KMS-11 (cell line): ENCODE measurements around the gene ABHD5.

Experiments used
- H2AFZ ChIP-seq: fragments of 200-600 bp; sonication (generic); 2 replicates; pipeline ENCODE4 v1.6.1; 2016; ENCODE audit warnings: antibody characterized with exemption, mixed run types, low read depth
- H3K27ac ChIP-seq: fragments of 200-600 bp; sonication (generic); 2 replicates; pipeline ENCODE4 v1.6.1; 2016; ENCODE audit warnings: mild to moderate bottlenecking, mixed run types
- H3K27me3 ChIP-seq: fragments of 200-600 bp; sonication (generic); 2 replicates; pipeline ENCODE4 v1.6.1; 2017; ENCODE audit warnings: mild to moderate bottlenecking, low read depth, mixed run types, moderate library complexity; ENCODE audit not compliant: insufficient read depth
- H3K36me3 ChIP-seq: fragments of 200-600 bp; sonication (generic); 2 replicates; pipeline ENCODE4 v1.6.1; 2017; ENCODE audit warnings: mild to moderate bottlenecking, mixed run types; ENCODE audit not compliant: insufficient read depth
- H3K4me1 ChIP-seq: fragments of 200-600 bp; sonication (generic); 2 replicates; pipeline ENCODE4 v1.6.1; 2016; ENCODE audit warnings: mild to moderate bottlenecking, low read depth, mixed run types; ENCODE audit not compliant: poor library complexity, severe bottlenecking
- H3K4me2 ChIP-seq: fragments of 200-600 bp; sonication (generic); 2 replicates; pipeline ENCODE4 v1.7.0; 2016; ENCODE audit warnings: mild to moderate bottlenecking, mixed run types
- H3K4me3 ChIP-seq: fragments of 200-600 bp; sonication (generic); IDR thresholded peaks from 2 replicates; pipeline ENCODE4 v1.6.1; 2017; ENCODE audit warnings: low read depth, low read length, mixed read lengths; ENCODE audit not compliant: insufficient read depth
- H3K79me2 ChIP-seq: fragments of 200-600 bp; sonication (generic); 2 replicates; pipeline ENCODE4 v1.6.1; 2016; ENCODE audit warnings: low read depth, mixed run types; ENCODE audit not compliant: insufficient read depth
- H3K9ac ChIP-seq: fragments of 200-600 bp; sonication (generic); 2 replicates; pipeline ENCODE4 v1.6.1; 2016; ENCODE audit warnings: mild to moderate bottlenecking, mixed run types
- H4K20me1 ChIP-seq: fragments of 200-600 bp; sonication (generic); 2 replicates; pipeline ENCODE4 v1.6.1; 2016; ENCODE audit warnings: mild to moderate bottlenecking, mixed run types; ENCODE audit not compliant: insufficient read depth
- CTCF ChIP-seq: fragments of 200-600 bp; sonication (generic); conservative IDR thresholded peaks from 2 replicates; pipeline ENCODE4 v1.6.1; 2017; ENCODE audit warnings: low read depth, mild to moderate bottlenecking, antibody characterized with exemption, low read length, moderate library complexity, mixed read lengths

Gene ABHD5

GRCh38 chr3:43687499-43687811 lies 3.3 kb upstream of the ABHD5 start:
- H3K4me3 ChIP-seq, result no peak overlapping the region
- peaks cover 4% of the 10 kb centered on the region for H3K4me1 ChIP-seq
- H4K20me1 ChIP-seq, result no peaks in the 10 kb centered on the region
- H3K79me2 ChIP-seq, result 0 out of 2 replicates have a peak, but pooled peaks cover 3% of the 10 kb centered on the region
- H3K4me2 ChIP-seq, result no peak overlapping the region
- no peaks in the 10 kb centered on the region for H3K36me3 ChIP-seq
- no peak overlapping the region for H2AFZ ChIP-seq
- no peak overlapping the region for H3K27ac ChIP-seq
- TF ChIP-seq CTCF, result no peak
- H3K27me3 ChIP-seq, result no peaks in the 10 kb centered on the region
- H3K9ac ChIP-seq, result no peak overlapping the region

GRCh38 chr3:43688245-43688650 lies 2.5 kb upstream of the ABHD5 start:
- H4K20me1 ChIP-seq, result no peaks in the 10 kb centered on the region
- no peak overlapping the region for H3K9ac ChIP-seq
- H3K27me3 ChIP-seq, result no peaks in the 10 kb centered on the region
- TF ChIP-seq CTCF, result no peak
- H3K79me2 ChIP-seq, result 0 out of 2 replicates have a peak, but pooled peaks cover 8% of the 10 kb centered on the region
- no peak overlapping the region for H2AFZ ChIP-seq
- no peak overlapping the region for H3K27ac ChIP-seq
- no peak overlapping the region for H3K4me2 ChIP-seq
- no peaks in the 10 kb centered on the region for H3K36me3 ChIP-seq
- no peak overlapping the region for H3K4me3 ChIP-seq
- H3K4me1 ChIP-seq, result peaks cover 4% of the 10 kb centered on the region

- Histone ChIP-seq H3K4me1 (peaks cover 4% of the 10 kb centered on the region), H3K36me3 (no peaks in the 10 kb centered on the region), H3K27ac (no peak overlapping the region), H2AFZ (no peak overlapping the region), H3K9ac (no peak overlapping the region), H4K20me1 (no peaks in the 10 kb centered on the region), H3K79me2 (0 out of 2 replicates have a peak, but pooled peaks cover 8% of the 10 kb centered on the region), H3K4me3 (no peak overlapping the region), H3K4me2 (no peak overlapping the region), H3K27me3 (no peaks in the 10 kb centered on the region)
- TF ChIP-seq CTCF, result no peak
Measured at GRCh38 chr3:43689166-43689565, 1.6 kb upstream of the ABHD5 start.

GRCh38 chr3:43689766-43690399 lies 855 bp upstream of the ABHD5 start:
- Histone ChIP-seq H3K9ac (peak overlapping the region; percentile 64; the same call in 1 of the 2 replicates), H3K4me1 (peaks cover 4% of the 10 kb centered on the region), H3K4me3 (no peak overlapping the region), H3K4me2 (peak overlapping the region; percentile 63), H2AFZ (peak overlapping the region; percentile 93), H3K27me3 (no peaks in the 10 kb centered on the region), H3K27ac (no peak overlapping the region), H4K20me1 (no peaks in the 10 kb centered on the region), H3K79me2 (0 out of 2 replicates have a peak, but pooled peaks cover 8% of the 10 kb centered on the region), H3K36me3 (no peaks in the 10 kb centered on the region)
- TF ChIP-seq CTCF, result no peak
